ENCODE data around the gene APOA5. TPM values are rescaled to one million over a fixed set of nuclear protein-coding genes. Genes with fewer than 3 reads are reported as not detected.

Gene APOA5
- total and polyA plus RNA-seq, 2 of the 13 experiments (the other 11 are each of a cell fraction or from before 2014, with no cell fraction given): 44.0 to 49.1 TPM

- TF ChIP-seq ZGPAT (CRISPR knock-in tag; IDR thresholded peaks at IDR 0.05): peak; percentile 20; the same call in 1 of the 2 replicates
- no peak for TF ChIP-seq ZNF75D (CRISPR knock-in tag; IDR thresholded peaks at IDR 0.05; ENCODE audit: borderline replicate concordance)
- 0 out of 4 replicates have a peak, but pooled peaks have one; percentile 31 to 54 for TF ChIP-seq HMGXB4 (CRISPR knock-in tag; IDR thresholded peaks at IDR 0.05; ENCODE audit: borderline replicate concordance in 1 of 2, low read depth in 1 of 2)
- peak; percentile 41; the same call in 1 of the 2 replicates for TF ChIP-seq ISL2 (CRISPR knock-in tag; IDR thresholded peaks at IDR 0.05)
- TF ChIP-seq BRD4 (CRISPR knock-in tag; IDR thresholded peaks at IDR 0.05): peak; percentile 12
- TF ChIP-seq ZNF746 (CRISPR knock-in tag; IDR thresholded peaks at IDR 0.05): peak; percentile 94
- TF ChIP-seq ZNF850 (CRISPR knock-in tag; conservative IDR thresholded peaks at IDR 0.05): no peak
- TF ChIP-seq SRY (CRISPR knock-in tag; IDR thresholded peaks at IDR 0.05): peak; percentile 58; the same call in 1 of the 2 replicates
- TF ChIP-seq FOSL2 (CRISPR knock-in tag; IDR thresholded peaks at IDR 0.05): peak; percentile 61
- TF ChIP-seq ZSCAN30 (CRISPR knock-in tag; IDR thresholded peaks at IDR 0.05): no peak
- peak; percentile 85 for TF ChIP-seq RARA (CRISPR knock-in tag; IDR thresholded peaks at IDR 0.05)
- no peak for TF ChIP-seq BCLAF1 (IDR thresholded peaks at IDR 0.05)
- no peak for TF ChIP-seq ZNF646 (CRISPR knock-in tag; IDR thresholded peaks at IDR 0.05)
These were observed 38.0 kb upstream of the APOA5 start, which contains the start of gene APOC3 (continued) for GRCh38 chr11:116829525-116830183.

All from HepG2 (cell line).